HEK293 (cell line): ENCODE data around the gene RNF181.

Source experiments
- KLF1 ChIP-seq: fragments of 450-650 bp; formaldehyde crosslinking; IDR thresholded peaks from 2 replicates; pipeline ENCODE4 v1.5.1; 2016; ENCODE audit warnings: missing biosample characterization, missing genetic modification characterization
- MZF1 ChIP-seq: fragments of 450-650 bp; formaldehyde crosslinking; IDR thresholded peaks from 2 replicates; pipeline ENCODE4 v1.5.1; 2017; ENCODE audit warnings: missing biosample characterization, missing genetic modification characterization, borderline replicate concordance
- PRDM1 ChIP-seq: fragments of 450-650 bp; formaldehyde crosslinking; IDR thresholded peaks from 2 replicates; pipeline ENCODE4; 2016; ENCODE audit warnings: missing biosample characterization, missing genetic modification characterization
- YY1 ChIP-seq: fragments of 450-650 bp; formaldehyde crosslinking; IDR thresholded peaks from 2 replicates; pipeline ENCODE4 v1.5.1; 2018; ENCODE audit warnings: missing biosample characterization, missing genetic modification characterization
- ZBTB20 ChIP-seq: fragments of 450-650 bp; formaldehyde crosslinking; IDR thresholded peaks from 2 replicates; pipeline ENCODE4 v1.5.1; 2016; ENCODE audit warnings: missing biosample characterization, missing genetic modification characterization
- ZBTB7A ChIP-seq: fragments of 450-650 bp; formaldehyde crosslinking; IDR thresholded peaks from 2 replicates; pipeline ENCODE4 v1.5.1; 2016; ENCODE audit warnings: low read depth, missing biosample characterization, missing genetic modification characterization
- ZFHX2 ChIP-seq: fragments of 450-650 bp; formaldehyde crosslinking; conservative IDR thresholded peaks from 2 replicates; pipeline ENCODE4 v1.5.1; 2016; ENCODE audit warnings: missing biosample characterization, missing genetic modification characterization
- ZNF112 ChIP-seq: fragments of 450-650 bp; formaldehyde crosslinking; IDR thresholded peaks from 2 replicates; pipeline ENCODE4 v1.5.0; 2017; ENCODE audit warnings: missing biosample characterization, missing genetic modification characterization
- ZNF394 ChIP-seq: fragments of 450-650 bp; formaldehyde crosslinking; IDR thresholded peaks from 2 replicates; pipeline ENCODE4 v1.5.1; 2016; ENCODE audit warnings: missing biosample characterization, missing genetic modification characterization, mild to moderate bottlenecking, moderate library complexity, borderline replicate concordance
- ZNF473 ChIP-seq: fragments of 450-650 bp; formaldehyde crosslinking; IDR thresholded peaks from 2 replicates; pipeline ENCODE4 v1.5.1; 2017; ENCODE audit warnings: missing biosample characterization, missing genetic modification characterization
- ZNF529 ChIP-seq: fragments of 450-650 bp; formaldehyde crosslinking; IDR thresholded peaks from 2 replicates; pipeline ENCODE4 v1.5.1; 2017; ENCODE audit warnings: missing genetic modification characterization, missing biosample characterization; ENCODE audit not compliant: insufficient replicate concordance
- ZNF571 ChIP-seq: fragments of 450-650 bp; formaldehyde crosslinking; IDR thresholded peaks from 2 replicates; pipeline ENCODE4 v1.5.0; 2017; ENCODE audit warnings: missing biosample characterization, missing genetic modification characterization
- ZNF600 ChIP-seq: fragments of 450-650 bp; formaldehyde crosslinking; IDR thresholded peaks from 2 replicates; pipeline ENCODE4 v1.5.1; 2016; ENCODE audit warnings: missing biosample characterization, missing genetic modification characterization
- ZNF626 ChIP-seq: fragments of 450-650 bp; sonication (Bioruptor Pico); formaldehyde crosslinking; IDR thresholded peaks from 2 replicates; pipeline ENCODE4 v1.5.1; 2018; ENCODE audit warnings: missing biosample characterization, missing genetic modification characterization, inconsistent platforms
- ZNF658 ChIP-seq: fragments of 450-650 bp; formaldehyde crosslinking; IDR thresholded peaks from 2 replicates; pipeline ENCODE4; 2016; ENCODE audit warnings: missing biosample characterization, missing genetic modification characterization
- ZNF664 ChIP-seq: fragments of 450-650 bp; formaldehyde crosslinking; IDR thresholded peaks from 2 replicates; pipeline ENCODE4 v1.5.1; 2016; ENCODE audit warnings: missing biosample characterization, missing genetic modification characterization
- ZNF76 ChIP-seq: fragments of 450-650 bp; formaldehyde crosslinking; IDR thresholded peaks from 2 replicates; pipeline ENCODE4; 2016; ENCODE audit warnings: low read depth, missing biosample characterization, missing genetic modification characterization, borderline replicate concordance
- ZXDB ChIP-seq: fragments of 450-650 bp; formaldehyde crosslinking; IDR thresholded peaks from 2 replicates; pipeline ENCODE4 v1.5.1; 2016; ENCODE audit warnings: missing biosample characterization, missing genetic modification characterization
- TF ChIP-seq, protein P1 (sequence below): fragments of 450-650 bp; formaldehyde crosslinking; IDR thresholded peaks from 2 replicates; pipeline ENCODE4 v1.5.1; 2016; ENCODE audit warnings: missing biosample characterization, missing genetic modification characterization
- TF ChIP-seq, protein P2 (sequence below): fragments of 450-650 bp; formaldehyde crosslinking; IDR thresholded peaks from 2 replicates; pipeline ENCODE4 v1.5.1; 2016; ENCODE audit warnings: missing biosample characterization, missing genetic modification characterization
- TF ChIP-seq, protein P3 (sequence below): fragments of 450-650 bp; formaldehyde crosslinking; IDR thresholded peaks from 2 replicates; pipeline ENCODE4 v1.5.1; 2016; ENCODE audit warnings: missing biosample characterization, missing genetic modification characterization
- TF ChIP-seq, protein P4 (sequence below): fragments of 450-650 bp; formaldehyde crosslinking; IDR thresholded peaks from 2 replicates; pipeline ENCODE4 v1.5.1; 2016; ENCODE audit warnings: missing biosample characterization, missing genetic modification characterization
- TF ChIP-seq, protein P5 (sequence below): fragments of 450-650 bp; formaldehyde crosslinking; IDR thresholded peaks from 2 replicates; pipeline ENCODE4 v1.5.1; 2016; ENCODE audit warnings: missing biosample characterization, missing genetic modification characterization
- TF ChIP-seq, protein P6 (sequence below): fragments of 450-650 bp; formaldehyde crosslinking; IDR thresholded peaks from 2 replicates; pipeline ENCODE4 v1.5.1; 2016; ENCODE audit warnings: missing biosample characterization, missing genetic modification characterization

Gene RNF181

DNA sequence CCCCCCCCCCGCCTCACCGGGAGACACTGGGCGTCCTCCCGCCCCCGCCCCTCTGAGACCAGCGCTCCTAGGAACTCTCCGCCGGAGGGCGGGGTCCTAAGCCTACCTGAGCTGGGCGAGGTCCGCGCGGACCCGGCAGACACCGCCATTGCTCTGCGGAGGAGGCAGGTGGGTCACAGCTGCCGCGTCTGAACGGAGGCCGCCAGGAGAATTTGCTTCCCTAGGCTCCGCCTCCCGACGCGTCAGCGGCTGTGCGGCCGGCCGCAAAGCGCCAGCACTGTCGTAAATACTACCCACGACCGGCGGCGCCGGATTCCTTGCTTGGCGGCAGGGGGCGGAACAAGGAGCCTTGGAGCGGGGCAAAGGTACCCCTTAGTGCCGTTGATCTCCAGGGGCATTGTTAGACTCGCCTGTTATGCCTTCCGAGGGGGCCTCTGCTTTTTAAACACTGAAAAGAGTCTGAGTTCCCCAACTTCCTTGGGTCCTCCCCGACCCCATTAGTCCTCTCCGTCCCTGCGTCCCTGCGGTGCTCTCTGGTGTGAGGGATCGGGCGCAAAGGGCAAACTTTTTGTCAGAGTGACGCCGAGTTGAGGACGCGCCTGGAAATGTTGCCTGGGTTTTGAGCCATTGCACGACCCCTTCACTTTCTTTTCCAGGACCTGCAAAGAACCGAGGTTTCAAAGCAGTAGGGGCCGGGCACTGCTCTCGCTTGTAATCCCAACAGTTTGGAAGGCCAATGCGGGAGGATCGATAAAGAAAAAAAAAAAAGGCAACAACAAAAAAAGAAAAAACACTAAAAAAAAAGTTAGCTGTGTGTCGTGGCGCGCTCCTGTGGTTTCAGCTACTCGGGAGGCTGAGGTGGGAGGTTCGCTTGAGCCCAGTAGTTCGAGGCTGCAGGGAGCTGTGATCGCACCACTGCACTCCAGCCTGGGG is 34.0 kb upstream of the RNF181 start, which contains the start of gene GGCX (continued):
- TF ChIP-seq, protein P1, sequence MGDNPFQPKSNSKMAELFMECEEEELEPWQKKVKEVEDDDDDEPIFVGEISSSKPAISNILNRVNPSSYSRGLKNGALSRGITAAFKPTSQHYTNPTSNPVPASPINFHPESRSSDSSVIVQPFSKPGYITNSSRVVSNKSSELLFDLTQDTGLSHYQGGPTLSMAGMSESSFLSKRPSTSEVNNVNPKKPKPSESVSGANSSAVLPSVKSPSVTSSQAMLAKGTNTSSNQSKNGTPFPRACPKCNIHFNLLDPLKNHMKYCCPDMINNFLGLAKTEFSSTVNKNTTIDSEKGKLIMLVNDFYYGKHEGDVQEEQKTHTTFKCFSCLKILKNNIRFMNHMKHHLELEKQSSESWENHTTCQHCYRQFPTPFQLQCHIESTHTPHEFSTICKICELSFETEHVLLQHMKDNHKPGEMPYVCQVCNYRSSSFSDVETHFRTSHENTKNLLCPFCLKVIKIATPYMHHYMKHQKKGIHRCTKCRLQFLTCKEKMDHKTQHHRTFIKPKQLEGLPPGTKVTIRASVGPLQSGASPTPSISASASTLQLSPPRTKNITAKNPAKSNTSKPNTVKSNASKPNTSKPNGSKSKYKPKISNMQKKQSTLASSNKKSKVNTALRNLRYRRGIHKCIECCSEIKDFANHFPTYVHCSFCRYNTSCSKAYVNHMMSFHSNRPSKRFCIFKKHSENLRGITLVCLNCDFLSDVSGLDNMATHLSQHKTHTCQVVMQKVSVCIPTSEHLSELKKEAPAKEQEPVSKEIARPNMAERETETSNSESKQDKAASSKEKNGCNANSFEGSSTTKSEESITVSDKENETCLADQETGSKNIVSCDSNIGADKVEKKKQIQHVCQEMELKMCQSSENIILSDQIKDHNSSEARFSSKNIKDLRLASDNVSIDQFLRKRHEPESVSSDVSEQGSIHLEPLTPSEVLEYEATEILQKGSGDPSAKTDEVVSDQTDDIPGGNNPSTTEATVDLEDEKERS = no peak
- TF ChIP-seq ZNF473 (tag by site-specific recombination) (no peak), ZXDB (tag by site-specific recombination) (peak; percentile 98), ZBTB7A (tag by site-specific recombination) (no peak), YY1 (tag by site-specific recombination) (0 out of 2 replicates have a peak, but pooled peaks have one; percentile 22), PRDM1 (tag by site-specific recombination) (no peak), ZNF529 (no peak), ZNF394 (tag by site-specific recombination) (no peak), ZBTB20 (tag by site-specific recombination) (peak; percentile 54; the same call in 1 of the 2 replicates), ZNF600 (peak; percentile 69), KLF1 (tag by site-specific recombination) (0 out of 2 replicates have a peak, but pooled peaks have one; percentile 36), ZNF571 (tag by site-specific recombination) (no peak), ZNF664 (tag by site-specific recombination) (no peak), ZNF76 (peak; percentile 29; the same call in 1 of the 2 replicates), MZF1 (no peak), ZNF112 (tag by site-specific recombination) (no peak), ZNF626 (tag by site-specific recombination) (no peak), ZNF658 (tag by site-specific recombination) (no peak), ZFHX2 (tag by site-specific recombination) (no peak; the same call in 1 of the 2 replicates)
- TF ChIP-seq, protein P2, sequence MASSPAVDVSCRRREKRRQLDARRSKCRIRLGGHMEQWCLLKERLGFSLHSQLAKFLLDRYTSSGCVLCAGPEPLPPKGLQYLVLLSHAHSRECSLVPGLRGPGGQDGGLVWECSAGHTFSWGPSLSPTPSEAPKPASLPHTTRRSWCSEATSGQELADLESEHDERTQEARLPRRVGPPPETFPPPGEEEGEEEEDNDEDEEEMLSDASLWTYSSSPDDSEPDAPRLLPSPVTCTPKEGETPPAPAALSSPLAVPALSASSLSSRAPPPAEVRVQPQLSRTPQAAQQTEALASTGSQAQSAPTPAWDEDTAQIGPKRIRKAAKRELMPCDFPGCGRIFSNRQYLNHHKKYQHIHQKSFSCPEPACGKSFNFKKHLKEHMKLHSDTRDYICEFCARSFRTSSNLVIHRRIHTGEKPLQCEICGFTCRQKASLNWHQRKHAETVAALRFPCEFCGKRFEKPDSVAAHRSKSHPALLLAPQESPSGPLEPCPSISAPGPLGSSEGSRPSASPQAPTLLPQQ = 0 out of 2 replicates have a peak, but pooled peaks have one; percentile 22
- TF ChIP-seq, protein P3, sequence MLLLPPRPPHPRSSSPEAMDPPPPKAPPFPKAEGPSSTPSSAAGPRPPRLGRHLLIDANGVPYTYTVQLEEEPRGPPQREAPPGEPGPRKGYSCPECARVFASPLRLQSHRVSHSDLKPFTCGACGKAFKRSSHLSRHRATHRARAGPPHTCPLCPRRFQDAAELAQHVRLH (tag by site-specific recombination) = no peak
- TF ChIP-seq, protein P4, sequence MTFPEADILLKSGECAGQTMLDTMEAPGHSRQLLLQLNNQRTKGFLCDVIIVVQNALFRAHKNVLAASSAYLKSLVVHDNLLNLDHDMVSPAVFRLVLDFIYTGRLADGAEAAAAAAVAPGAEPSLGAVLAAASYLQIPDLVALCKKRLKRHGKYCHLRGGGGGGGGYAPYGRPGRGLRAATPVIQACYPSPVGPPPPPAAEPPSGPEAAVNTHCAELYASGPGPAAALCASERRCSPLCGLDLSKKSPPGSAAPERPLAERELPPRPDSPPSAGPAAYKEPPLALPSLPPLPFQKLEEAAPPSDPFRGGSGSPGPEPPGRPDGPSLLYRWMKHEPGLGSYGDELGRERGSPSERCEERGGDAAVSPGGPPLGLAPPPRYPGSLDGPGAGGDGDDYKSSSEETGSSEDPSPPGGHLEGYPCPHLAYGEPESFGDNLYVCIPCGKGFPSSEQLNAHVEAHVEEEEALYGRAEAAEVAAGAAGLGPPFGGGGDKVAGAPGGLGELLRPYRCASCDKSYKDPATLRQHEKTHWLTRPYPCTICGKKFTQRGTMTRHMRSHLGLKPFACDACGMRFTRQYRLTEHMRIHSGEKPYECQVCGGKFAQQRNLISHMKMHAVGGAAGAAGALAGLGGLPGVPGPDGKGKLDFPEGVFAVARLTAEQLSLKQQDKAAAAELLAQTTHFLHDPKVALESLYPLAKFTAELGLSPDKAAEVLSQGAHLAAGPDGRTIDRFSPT = peak; percentile 87
- TF ChIP-seq, protein P5, sequence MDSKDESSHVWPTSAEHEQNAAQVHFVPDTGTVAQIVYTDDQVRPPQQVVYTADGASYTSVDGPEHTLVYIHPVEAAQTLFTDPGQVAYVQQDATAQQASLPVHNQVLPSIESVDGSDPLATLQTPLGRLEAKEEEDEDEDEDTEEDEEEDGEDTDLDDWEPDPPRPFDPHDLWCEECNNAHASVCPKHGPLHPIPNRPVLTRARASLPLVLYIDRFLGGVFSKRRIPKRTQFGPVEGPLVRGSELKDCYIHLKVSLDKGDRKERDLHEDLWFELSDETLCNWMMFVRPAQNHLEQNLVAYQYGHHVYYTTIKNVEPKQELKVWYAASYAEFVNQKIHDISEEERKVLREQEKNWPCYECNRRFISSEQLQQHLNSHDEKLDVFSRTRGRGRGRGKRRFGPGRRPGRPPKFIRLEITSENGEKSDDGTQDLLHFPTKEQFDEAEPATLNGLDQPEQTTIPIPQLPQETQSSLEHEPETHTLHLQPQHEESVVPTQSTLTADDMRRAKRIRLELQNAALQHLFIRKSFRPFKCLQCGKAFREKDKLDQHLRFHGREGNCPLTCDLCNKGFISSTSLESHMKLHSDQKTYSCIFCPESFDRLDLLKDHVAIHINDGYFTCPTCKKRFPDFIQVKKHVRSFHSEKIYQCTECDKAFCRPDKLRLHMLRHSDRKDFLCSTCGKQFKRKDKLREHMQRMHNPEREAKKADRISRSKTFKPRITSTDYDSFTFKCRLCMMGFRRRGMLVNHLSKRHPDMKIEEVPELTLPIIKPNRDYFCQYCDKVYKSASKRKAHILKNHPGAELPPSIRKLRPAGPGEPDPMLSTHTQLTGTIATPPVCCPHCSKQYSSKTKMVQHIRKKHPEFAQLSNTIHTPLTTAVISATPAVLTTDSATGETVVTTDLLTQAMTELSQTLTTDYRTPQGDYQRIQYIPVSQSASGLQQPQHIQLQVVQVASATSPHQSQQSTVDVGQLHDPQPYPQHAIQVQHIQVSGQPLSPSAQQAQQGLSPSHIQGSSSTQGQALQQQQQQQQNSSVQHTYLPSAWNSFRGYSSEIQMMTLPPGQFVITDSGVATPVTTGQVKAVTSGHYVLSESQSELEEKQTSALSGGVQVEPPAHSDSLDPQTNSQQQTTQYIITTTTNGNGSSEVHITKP (tag by site-specific recombination) = 0 out of 2 replicates have a peak, but pooled peaks have one; percentile 28
- TF ChIP-seq, protein P6, sequence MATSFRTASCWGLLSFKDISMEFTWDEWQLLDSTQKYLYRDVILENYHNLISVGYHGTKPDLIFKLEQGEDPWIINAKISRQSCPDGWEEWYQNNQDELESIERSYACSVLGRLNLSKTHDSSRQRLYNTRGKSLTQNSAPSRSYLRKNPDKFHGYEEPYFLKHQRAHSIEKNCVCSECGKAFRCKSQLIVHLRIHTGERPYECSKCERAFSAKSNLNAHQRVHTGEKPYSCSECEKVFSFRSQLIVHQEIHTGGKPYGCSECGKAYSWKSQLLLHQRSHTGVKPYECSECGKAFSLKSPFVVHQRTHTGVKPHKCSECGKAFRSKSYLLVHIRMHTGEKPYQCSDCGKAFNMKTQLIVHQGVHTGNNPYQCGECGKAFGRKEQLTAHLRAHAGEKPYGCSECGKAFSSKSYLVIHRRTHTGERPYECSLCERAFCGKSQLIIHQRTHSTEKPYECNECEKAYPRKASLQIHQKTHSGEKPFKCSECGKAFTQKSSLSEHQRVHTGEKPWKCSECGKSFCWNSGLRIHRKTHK (tag by site-specific recombination) = no peak
